NCI-H146 treated with DMSO at 0.1 percent for 48 hours (cell line): ENCODE data around the gene MBD5.

Source experiments
- DNase-seq: peaks from one replicate; lab custom pipeline; 2025; ENCODE audit not compliant: unreplicated experiment; lab: John Stamatoyannopoulos, UW

Gene MBD5

GRCh38 chr2:148451046-148451445, 430.2 kb downstream of the MBD5 start:
- DNase-seq, result no peak

GRCh38 chr2:148455791-148456190, 434.9 kb downstream of the MBD5 start:
- no peak for DNase-seq

GRCh38 chr2:148458171-148458570, 437.3 kb downstream of the MBD5 start:
- no peak for DNase-seq

- no peak for DNase-seq
Measured at GRCh38 chr2:148459377-148459778, 438.5 kb downstream of the MBD5 start.

GRCh38 chr2:148461876-148462275, 441.0 kb downstream of the MBD5 start:
- no peak for DNase-seq

- DNase-seq, result no peak
Measured at GRCh38 chr2:148475626-148476025, 454.7 kb downstream of the MBD5 start.

GRCh38 chr2:148479398-148479797, 458.5 kb downstream of the MBD5 start:
- no peak for DNase-seq

GRCh38 chr2:148483665-148484064, 462.8 kb downstream of the MBD5 start:
- no peak for DNase-seq

GRCh38 chr2:148484066-148484465, 463.2 kb downstream of the MBD5 start:
- no peak for DNase-seq

- DNase-seq, result no peak
Measured at GRCh38 chr2:148486655-148487054, 465.8 kb downstream of the MBD5 start.

GRCh38 chr2:148487439-148487838, 466.5 kb downstream of the MBD5 start:
- no peak for DNase-seq

GRCh38 chr2:148490840-148491439, 470.0 kb downstream of the MBD5 start:
- no peak for DNase-seq

- no peak for DNase-seq
Measured at GRCh38 chr2:148493822-148494563, 473.1 kb downstream of the MBD5 start.

- DNase-seq, result no peak
Measured at GRCh38 chr2:148495586-148495985, 474.7 kb downstream of the MBD5 start.

- peak; percentile 32 for DNase-seq
Measured at GRCh38 chr2:148501545-148501944, 480.7 kb downstream of the MBD5 start.

GRCh38 chr2:148503516-148503915, 482.6 kb downstream of the MBD5 start:
- peak; percentile 10 for DNase-seq

GRCh38 chr2:148507970-148508369, 487.1 kb downstream of the MBD5 start:
- DNase-seq, result no peak

GRCh38 chr2:148508878-148509287, 488.0 kb downstream of the MBD5 start:
- DNase-seq, result no peak

- peak; percentile 53 for DNase-seq
Measured at GRCh38 chr2:148509288-148509902, 488.5 kb downstream of the MBD5 start.

- no peak for DNase-seq
Measured at GRCh38 chr2:148511883-148512282, 491.0 kb downstream of the MBD5 start.

- no peak for DNase-seq
Measured at GRCh38 chr2:148512501-148512900, 491.6 kb downstream of the MBD5 start.

GRCh38 chr2:148513427-148513826, 492.5 kb downstream of the MBD5 start:
- no peak for DNase-seq
